HepG2 (cell line): ENCODE measurements around the gene SRP68. TPM values are rescaled to one million over a fixed set of nuclear protein-coding genes. Genes with fewer than 3 reads are reported as not detected.

Source experiments
- ERF ChIP-seq: IDR thresholded peaks from 2 replicates; pipeline ENCODE4 v1.6.1; 2018; ENCODE audit warnings: missing biosample characterization, missing genetic modification reagents
- MAFG ChIP-seq: sonication (generic); formaldehyde crosslinking; IDR thresholded peaks from 2 replicates; pipeline ENCODE4 v1.5.1; 2020; ENCODE audit warnings: mild to moderate bottlenecking, missing genetic modification reagents
- PLRG1 ChIP-seq: fragments of 450-650 bp; conservative IDR thresholded peaks from 2 replicates; pipeline ENCODE4 v1.6.1; 2016
- SALL2 ChIP-seq: sonication (generic); formaldehyde crosslinking; IDR thresholded peaks from 2 replicates; pipeline ENCODE4 v1.8.1; 2023; ENCODE audit warnings: mild to moderate bottlenecking, missing genetic modification reagents, inconsistent platforms
- SOX13 ChIP-seq, 3 experiments: fragments of 450-650 bp in 1 of 3; sonication (generic) in 1 of 3; formaldehyde crosslinking in 1 of 3; IDR thresholded peaks in 2 of 3; conservative IDR thresholded peaks in 1 of 3; 2 replicates each; pipeline versions ENCODE4 v1.5.0 to v1.6.1; 2016 to 2020; ENCODE audit warnings: antibody characterized with exemption in 1 of 3, mild to moderate bottlenecking in 1 of 3, missing compliant biosample characterization in 1 of 3, missing genetic modification reagents in 1 of 3, moderate library complexity in 1 of 3
- ZNF143 ChIP-seq: sonication (generic); formaldehyde crosslinking; IDR thresholded peaks from 2 replicates; pipeline ENCODE4 v1.4.0; 2020; ENCODE audit warnings: missing genetic modification reagents
- ZNF788 ChIP-seq: sonication (generic); formaldehyde crosslinking; IDR thresholded peaks from 2 replicates; pipeline ENCODE4 v1.5.0; 2020; ENCODE audit warnings: mild to moderate bottlenecking, missing genetic modification reagents, borderline replicate concordance
- ZSCAN9 ChIP-seq: IDR thresholded peaks from 2 replicates; pipeline ENCODE4 v1.6.1; 2016; ENCODE audit warnings: borderline replicate concordance
- polyA plus RNA-seq, 8 experiments: library from polyadenylated mRNA; depleted of rRNA in 3 of 8; stranded (reverse) in 7 of 8; unstranded in 1 of 8; fragments of >200 nt; fragmentation: Illumina TruSeq in 4 of 8; extraction: Trizol in 4 of 8; gene quantifications; 2 replicates each; pipeline versions ENCODE4 v1.2.1 to v1.2.3, GENCODE V29; 2011 to 2016; ENCODE audit warnings: low read depth in 4 of 8, missing spikeins in 1 of 8, mixed read lengths in 1 of 8; ENCODE audit not compliant: insufficient read depth in 1 of 8
- total RNA-seq, 5 experiments: library from RNA; depleted of rRNA; stranded (reverse); fragments of >200 nt; fragmentation: Illumina TruSeq; extraction: Trizol; gene quantifications; 2 replicates each; pipeline ENCODE4 v1.2.3, GENCODE V29; 2016; ENCODE audit warnings: low read depth in 1 of 5
- TF ChIP-seq, protein P1 (sequence below): sonication (generic); formaldehyde crosslinking; IDR thresholded peaks from 2 replicates; pipeline ENCODE4 v1.5.1; 2020; ENCODE audit warnings: missing genetic modification reagents, mild to moderate bottlenecking, borderline replicate concordance
- TF ChIP-seq, protein P2 (sequence below): IDR thresholded peaks from 2 replicates; pipeline ENCODE4 v1.6.1; 2016; ENCODE audit warnings: missing biosample characterization, missing genetic modification reagents, low read depth
- TF ChIP-seq, protein P3 (sequence below): sonication (generic); formaldehyde crosslinking; IDR thresholded peaks from 2 replicates; pipeline ENCODE4 v1.4.0; 2020; ENCODE audit warnings: mild to moderate bottlenecking, missing genetic modification reagents

SRP68 gene
- total and polyA plus RNA-seq, 2 of the 13 experiments (the other 11 are each of a cell fraction or from before 2014, with no cell fraction given): 39.8 to 74.3 TPM

DNA sequence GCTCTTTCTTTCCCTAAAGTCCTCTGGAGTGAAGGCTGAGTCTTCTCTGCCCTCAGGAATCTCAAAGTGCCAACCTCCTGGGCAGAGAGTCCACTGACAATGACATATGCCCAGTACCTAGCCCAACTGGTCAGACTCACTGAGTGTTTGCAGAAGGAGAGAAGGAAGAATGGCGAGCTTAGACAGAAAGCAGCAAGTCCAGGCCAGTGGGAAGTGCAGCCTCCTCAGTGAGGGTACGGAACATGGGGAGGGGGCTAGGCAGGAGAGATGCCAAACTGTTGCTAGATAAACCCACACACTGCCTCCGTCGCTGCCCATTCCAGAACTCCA is 30.6 kb upstream of the SRP68 start (continued):
- TF ChIP-seq, protein P1, sequence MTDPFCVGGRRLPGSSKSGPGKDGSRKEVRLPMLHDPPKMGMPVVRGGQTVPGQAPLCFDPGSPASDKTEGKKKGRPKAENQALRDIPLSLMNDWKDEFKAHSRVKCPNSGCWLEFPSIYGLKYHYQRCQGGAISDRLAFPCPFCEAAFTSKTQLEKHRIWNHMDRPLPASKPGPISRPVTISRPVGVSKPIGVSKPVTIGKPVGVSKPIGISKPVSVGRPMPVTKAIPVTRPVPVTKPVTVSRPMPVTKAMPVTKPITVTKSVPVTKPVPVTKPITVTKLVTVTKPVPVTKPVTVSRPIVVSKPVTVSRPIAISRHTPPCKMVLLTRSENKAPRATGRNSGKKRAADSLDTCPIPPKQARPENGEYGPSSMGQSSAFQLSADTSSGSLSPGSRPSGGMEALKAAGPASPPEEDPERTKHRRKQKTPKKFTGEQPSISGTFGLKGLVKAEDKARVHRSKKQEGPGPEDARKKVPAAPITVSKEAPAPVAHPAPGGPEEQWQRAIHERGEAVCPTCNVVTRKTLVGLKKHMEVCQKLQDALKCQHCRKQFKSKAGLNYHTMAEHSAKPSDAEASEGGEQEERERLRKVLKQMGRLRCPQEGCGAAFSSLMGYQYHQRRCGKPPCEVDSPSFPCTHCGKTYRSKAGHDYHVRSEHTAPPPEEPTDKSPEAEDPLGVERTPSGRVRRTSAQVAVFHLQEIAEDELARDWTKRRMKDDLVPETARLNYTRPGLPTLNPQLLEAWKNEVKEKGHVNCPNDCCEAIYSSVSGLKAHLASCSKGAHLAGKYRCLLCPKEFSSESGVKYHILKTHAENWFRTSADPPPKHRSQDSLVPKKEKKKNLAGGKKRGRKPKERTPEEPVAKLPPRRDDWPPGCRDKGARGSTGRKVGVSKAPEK (CRISPR knock-in tag): no peak; the same call in 1 of the 2 replicates
- no peak for TF ChIP-seq SOX13 (IDR thresholded peaks at IDR 0.05)
- TF ChIP-seq SOX13 (CRISPR knock-in tag; conservative IDR thresholded peaks at IDR 0.05 in 1 of 2, IDR thresholded peaks at IDR 0.05 in 1 of 2): no peak
- 0 out of 2 replicates have a peak, but pooled peaks have one; percentile 10 for TF ChIP-seq ZNF788
- TF ChIP-seq, protein P2, sequence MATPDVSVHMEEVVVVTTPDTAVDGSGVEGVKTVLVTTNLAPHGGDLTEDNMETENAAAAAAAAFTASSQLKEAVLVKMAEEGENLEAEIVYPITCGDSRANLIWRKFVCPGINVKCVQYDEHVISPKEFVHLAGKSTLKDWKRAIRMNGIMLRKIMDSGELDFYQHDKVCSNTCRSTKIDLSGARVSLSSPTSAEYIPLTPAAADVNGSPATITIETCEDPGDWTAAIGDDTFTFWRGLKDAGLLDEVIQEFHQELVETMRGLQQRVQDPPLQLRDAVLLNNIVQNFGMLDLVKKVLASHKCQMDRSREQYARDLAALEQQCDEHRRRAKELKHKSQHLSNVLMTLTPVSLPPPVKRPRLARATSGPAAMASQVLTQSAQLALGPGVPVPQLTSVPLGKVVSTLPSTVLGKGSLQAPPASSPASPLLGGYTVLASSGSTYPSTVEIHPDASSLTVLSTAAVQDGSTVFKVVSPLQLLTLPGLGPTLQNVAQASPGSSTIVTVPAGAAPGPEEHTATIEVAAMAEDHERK (CRISPR knock-in tag): no peak
- TF ChIP-seq, protein P3, sequence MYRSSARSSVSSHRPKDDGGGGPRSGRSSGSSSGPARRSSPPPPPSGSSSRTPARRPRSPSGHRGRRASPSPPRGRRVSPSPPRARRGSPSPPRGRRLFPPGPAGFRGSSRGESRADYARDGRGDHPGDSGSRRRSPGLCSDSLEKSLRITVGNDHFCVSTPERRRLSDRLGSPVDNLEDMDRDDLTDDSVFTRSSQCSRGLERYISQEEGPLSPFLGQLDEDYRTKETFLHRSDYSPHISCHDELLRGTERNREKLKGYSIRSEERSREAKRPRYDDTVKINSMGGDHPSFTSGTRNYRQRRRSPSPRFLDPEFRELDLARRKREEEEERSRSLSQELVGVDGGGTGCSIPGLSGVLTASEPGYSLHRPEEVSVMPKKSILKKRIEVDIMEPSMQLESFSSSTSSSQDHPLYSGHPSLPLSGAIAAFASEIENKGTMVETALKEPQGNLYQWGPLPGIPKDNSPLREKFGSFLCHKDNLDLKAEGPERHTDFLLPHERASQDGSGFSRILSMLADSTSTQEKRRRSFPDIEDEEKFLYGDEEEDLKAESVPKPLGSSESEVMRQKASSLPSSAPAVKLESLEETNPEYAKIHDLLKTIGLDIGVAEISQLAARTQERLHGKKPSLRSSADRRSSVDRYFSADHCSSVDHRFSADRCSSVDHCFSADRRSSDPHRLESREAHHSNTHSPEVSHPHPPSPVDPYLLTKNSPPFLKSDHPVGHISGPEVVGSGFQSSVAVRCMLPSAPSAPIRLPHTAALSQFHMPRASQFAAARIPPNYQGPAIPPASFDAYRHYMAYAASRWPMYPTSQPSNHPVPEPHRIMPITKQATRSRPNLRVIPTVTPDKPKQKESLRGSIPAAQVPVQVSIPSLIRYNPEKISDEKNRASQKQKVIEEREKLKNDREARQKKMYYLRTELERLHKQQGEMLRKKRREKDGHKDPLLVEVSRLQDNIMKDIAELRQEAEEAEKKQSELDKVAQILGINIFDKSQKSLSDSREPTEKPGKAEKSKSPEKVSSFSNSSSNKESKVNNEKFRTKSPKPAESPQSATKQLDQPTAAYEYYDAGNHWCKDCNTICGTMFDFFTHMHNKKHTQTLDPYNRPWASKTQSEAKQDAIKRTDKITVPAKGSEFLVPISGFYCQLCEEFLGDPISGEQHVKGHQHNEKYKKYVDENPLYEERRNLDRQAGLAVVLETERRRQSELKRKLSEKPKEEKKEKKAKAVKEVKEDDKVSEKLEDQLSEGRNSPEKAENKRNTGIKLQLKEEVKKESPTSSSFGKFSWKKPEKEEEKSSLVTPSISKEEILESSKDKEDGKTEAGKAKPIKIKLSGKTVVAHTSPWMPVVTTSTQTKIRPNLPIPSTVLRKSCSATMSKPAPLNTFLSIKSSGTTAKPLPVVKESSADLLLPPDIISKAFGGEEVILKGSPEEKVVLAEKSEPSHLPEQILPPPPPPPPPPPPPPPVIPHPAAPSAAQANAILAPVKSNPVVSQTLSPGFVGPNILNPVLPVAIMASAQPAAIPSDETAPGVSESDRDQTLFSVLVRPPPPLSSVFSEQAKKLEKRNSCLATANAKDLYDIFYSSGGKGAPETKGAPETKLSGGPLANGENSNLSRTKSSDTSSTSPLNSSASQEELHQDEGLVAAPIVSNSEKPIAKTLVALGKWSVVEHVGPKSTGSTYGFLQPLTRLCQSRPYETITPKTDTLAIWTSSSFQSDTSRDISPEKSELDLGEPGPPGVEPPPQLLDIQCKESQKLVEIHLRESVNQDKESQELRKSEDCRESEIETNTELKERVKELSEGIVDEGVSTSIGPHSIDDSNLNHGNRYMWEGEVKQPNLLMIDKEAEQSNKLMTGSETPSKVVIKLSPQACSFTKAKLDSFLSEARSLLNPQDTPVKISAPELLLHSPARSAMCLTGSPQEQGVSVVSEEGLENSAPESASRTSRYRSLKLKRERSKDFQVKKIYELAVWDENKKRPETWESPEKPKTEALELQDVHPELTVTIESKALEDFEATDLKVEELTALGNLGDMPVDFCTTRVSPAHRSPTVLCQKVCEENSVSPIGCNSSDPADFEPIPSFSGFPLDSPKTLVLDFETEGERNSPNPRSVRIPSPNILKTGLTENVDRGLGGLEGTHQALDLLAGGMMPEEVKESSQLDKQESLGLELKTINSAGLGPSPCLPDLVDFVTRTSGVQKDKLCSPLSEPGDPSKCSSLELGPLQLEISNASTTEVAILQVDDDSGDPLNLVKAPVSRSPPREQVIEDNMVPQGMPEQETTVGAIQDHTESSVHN (CRISPR knock-in tag): no peak; the same call in 1 of the 2 replicates
- no peak for TF ChIP-seq ZNF143
- no peak for TF ChIP-seq ERF
- TF ChIP-seq SALL2: 0 out of 2 replicates have a peak, but pooled peaks have one; percentile 16
- no peak for TF ChIP-seq MAFG (CRISPR knock-in tag)
- no peak for TF ChIP-seq PLRG1
- TF ChIP-seq ZSCAN9 (CRISPR knock-in tag): peak; percentile 21; the same call in 1 of the 2 replicates
